ENCODE results near the gene BCL7A. TPM values are rescaled to one million over a fixed set of nuclear protein-coding genes. Genes with fewer than 3 reads are reported as not detected.
A peak's percentile ranks its signal among the peaks of the same experiment; 100 is the strongest.

Gene BCL7A
- total RNA-seq, 4 donors from 2014 or later, result 15.9 to 30.9 (median 22.7) TPM

DNA sequence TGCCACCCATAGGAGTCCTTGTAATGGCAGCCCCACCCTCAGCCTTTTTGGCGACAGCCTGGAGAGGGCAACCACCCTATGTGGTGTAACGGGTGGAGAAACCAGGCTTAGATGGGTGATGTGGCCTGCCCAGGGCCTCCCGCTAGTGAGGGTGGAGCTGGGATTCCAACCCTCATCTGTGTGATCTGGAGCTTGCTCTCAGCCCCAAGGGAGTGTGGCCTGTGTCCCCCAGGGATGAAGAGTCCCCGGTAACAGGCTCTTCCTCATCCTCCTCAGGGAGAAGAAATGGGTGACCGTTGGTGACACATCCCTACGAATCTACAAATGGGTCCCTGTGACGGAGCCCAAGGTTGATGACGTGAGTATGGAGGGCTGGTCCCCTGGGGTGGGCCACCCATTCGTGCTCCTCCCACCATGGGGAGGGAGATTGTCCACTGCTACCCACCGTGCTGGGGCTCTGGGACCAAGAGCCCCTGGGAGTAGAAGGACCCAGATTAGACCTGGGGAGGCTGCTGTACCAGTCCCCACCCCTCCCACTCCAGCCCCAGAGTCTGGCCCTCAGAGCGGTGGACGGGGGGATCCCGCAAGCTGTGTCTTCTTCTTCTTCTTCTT, 8.8 kb downstream of the BCL7A start:
- H3K27ac ChIP-seq, result peak overlapping the region; percentile 57
- H3K27me3 ChIP-seq, result no peaks in the 10 kb centered on the region
- WGBS, result 98% methylated on average over 10 of the region's 13 CpGs
- TF ChIP-seq POLR2A (IDR thresholded peaks at IDR 0.05) (no peak), POLR2AphosphoS5 (IDR thresholded peaks at IDR 0.05) (no peak), EP300 (IDR thresholded peaks at IDR 0.05) (no peak)
- TF ChIP-seq, protein P1, sequence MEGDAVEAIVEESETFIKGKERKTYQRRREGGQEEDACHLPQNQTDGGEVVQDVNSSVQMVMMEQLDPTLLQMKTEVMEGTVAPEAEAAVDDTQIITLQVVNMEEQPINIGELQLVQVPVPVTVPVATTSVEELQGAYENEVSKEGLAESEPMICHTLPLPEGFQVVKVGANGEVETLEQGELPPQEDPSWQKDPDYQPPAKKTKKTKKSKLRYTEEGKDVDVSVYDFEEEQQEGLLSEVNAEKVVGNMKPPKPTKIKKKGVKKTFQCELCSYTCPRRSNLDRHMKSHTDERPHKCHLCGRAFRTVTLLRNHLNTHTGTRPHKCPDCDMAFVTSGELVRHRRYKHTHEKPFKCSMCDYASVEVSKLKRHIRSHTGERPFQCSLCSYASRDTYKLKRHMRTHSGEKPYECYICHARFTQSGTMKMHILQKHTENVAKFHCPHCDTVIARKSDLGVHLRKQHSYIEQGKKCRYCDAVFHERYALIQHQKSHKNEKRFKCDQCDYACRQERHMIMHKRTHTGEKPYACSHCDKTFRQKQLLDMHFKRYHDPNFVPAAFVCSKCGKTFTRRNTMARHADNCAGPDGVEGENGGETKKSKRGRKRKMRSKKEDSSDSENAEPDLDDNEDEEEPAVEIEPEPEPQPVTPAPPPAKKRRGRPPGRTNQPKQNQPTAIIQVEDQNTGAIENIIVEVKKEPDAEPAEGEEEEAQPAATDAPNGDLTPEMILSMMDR (IDR thresholded peaks at IDR 0.05), result no peak
- no peak for DNase-seq (ENCODE audit: low spot score in 2 of 2)
- H3K36me3 ChIP-seq, result no peaks in the 10 kb centered on the region
- H3K4me3 ChIP-seq, result no peak overlapping the region
- no peaks in the 10 kb centered on the region for H3K9me3 ChIP-seq
- peaks cover 45% of the 10 kb centered on the region for H3K4me1 ChIP-seq

DNA sequence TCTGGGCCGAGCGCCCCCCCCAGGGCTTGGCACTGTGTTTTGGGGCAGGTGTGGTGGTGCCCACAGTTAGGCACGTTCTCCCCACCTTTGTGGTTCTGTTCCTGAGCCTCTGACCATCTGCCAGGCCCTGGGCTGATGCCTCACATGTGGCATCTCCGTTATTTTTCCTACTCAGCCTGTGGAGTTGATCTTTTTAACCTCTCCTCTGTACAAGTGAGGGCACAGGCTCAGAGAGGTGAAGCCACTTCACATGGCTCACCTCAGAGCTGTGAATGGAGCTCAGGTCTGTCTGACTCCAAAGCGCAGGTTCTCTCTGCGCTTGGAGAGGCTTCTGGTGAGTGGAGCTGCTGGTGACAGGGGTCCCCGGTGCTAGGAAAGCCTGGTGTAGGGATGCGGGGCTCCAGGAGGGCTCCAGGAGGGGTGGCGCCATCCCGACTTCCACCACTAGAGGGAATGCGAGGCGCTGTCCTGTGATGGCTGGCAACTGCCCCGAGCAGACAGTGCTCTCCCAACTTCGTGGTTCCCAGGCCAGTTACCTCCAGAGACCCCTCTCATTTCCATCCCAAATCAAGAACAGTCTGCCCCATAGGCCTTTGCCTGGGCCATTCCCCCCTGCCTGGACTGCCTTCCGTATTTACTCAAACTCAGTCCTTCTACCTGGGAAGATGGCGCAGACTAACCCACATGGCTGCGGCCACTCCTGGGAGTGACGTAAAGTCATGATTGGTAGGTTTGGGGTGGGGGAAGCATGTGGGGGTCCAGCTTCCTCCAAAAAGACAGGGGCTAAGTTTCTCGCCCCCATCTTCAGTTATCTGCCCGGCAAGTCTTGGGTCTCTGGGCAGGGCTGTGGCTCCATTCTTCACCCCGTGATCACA, 9.9 kb downstream of the BCL7A start:
- DNase-seq (ENCODE audit: low spot score in 2 of 2), result no peak
- WGBS, result 79% methylated on average over 14 of the region's 21 CpGs
- Histone ChIP-seq H3K27me3 (no peaks in the 10 kb centered on the region), H3K4me3 (no peak overlapping the region), H3K27ac (no peak overlapping the region), H3K36me3 (peaks cover 5% of the 10 kb centered on the region), H3K9me3 (no peaks in the 10 kb centered on the region), H3K4me1 (peaks cover 47% of the 10 kb centered on the region)
- TF ChIP-seq, protein P1 (IDR thresholded peaks at IDR 0.05), result peak in 1 of 2 donors; percentile 70
- TF ChIP-seq EP300 (IDR thresholded peaks at IDR 0.05) (no peak), POLR2AphosphoS5 (IDR thresholded peaks at IDR 0.05) (no peak), POLR2A (IDR thresholded peaks at IDR 0.05) (no peak)

DNA sequence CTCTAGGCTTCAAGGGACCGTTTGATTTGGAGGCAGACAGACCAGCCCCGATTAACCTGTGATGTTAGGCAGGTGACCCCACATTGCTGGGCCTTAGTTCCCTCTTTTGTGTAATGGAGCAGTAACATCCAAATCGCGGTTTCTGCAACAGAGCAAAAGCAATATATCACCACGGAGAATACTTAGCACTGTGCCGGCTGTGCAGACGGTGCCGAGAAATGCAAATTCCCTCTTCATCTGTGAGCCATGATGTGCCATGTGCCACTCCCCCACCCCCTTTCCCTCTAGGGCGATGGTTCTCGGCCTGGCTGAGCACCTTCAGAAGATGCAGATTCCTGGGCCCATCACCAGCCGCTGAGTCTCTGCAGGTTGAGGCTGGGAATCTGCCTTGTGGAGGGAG, 10.9 kb downstream of the BCL7A start:
- TF ChIP-seq, protein P1 (IDR thresholded peaks at IDR 0.05), result no peak
- TF ChIP-seq POLR2AphosphoS5 (IDR thresholded peaks at IDR 0.05) (no peak), EP300 (IDR thresholded peaks at IDR 0.05) (no peak), POLR2A (IDR thresholded peaks at IDR 0.05) (no peak)
- H3K36me3 ChIP-seq, result peaks cover 5% of the 10 kb centered on the region
- no peaks in the 10 kb centered on the region for H3K9me3 ChIP-seq
- H3K4me1 ChIP-seq, result peaks cover 39% of the 10 kb centered on the region
- no peak overlapping the region for H3K4me3 ChIP-seq
- H3K27me3 ChIP-seq, result no peaks in the 10 kb centered on the region
- 90% methylated on average over 11 of the region's 11 CpGs for whole genome bisulfite sequencing
- no peak for DNase-seq (ENCODE audit: low spot score in 2 of 2)
- H3K27ac ChIP-seq, result no peak overlapping the region

DNA sequence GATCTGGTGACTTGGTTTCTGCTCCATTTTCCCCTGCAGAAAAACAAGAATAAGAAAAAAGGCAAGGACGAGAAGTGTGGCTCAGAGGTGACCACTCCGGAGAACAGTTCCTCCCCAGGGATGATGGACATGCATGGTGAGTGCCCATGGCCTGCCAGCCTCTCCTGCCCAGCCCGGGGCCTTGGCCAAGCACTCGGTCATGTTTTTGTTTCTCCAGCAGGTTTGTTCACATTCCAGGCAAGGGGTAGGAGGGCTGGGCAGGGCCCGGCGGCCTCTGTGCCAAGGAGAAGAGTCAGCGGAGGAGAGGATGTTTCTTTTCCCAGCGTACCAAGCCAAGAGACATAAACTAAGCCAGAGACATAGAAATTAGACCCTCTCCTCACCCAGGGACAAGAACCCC, 13.6 kb downstream of the BCL7A start:
- 62% methylated on average over 8 of the region's 8 CpGs for WGBS
- H3K4me3 ChIP-seq, result no peak overlapping the region
- DNase-seq (ENCODE audit: low spot score in 2 of 2), result no peak
- TF ChIP-seq POLR2AphosphoS5 (IDR thresholded peaks at IDR 0.05), result peak in 1 of 3 donors; percentile 17
- no peak for TF ChIP-seq POLR2A (IDR thresholded peaks at IDR 0.05)
- no peak for TF ChIP-seq EP300 (IDR thresholded peaks at IDR 0.05)
- TF ChIP-seq, protein P1 (IDR thresholded peaks at IDR 0.05), result no peak
- H3K4me1 ChIP-seq, result peaks cover 17% of the 10 kb centered on the region
- no peaks in the 10 kb centered on the region for H3K27me3 ChIP-seq
- H3K36me3 ChIP-seq, result peaks cover 14% of the 10 kb centered on the region
- peak overlapping the region; percentile 60 for H3K27ac ChIP-seq
- no peaks in the 10 kb centered on the region for H3K9me3 ChIP-seq

DNA sequence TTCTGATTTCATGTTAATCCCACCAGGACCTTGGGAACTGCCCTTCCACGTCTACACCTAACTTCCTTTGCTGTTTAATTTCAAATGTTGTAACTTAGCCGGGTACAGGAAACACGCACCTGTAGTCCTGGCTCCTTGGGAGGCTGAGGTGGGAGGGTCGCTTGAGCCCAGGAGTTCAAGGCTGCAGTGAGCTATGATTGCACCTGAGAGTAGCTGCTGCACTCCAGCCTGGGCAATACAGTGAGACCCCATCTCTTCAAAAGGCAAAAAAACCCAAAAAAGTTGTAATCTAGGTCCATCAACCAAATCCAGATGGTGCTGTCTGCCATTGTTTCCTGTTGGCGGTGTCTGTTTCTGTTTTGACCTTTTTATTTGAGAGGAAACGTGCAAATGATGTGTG, 14.5 kb downstream of the BCL7A start:
- WGBS, result 83% methylated on average over 6 of the region's 6 CpGs
- peaks cover 15% of the 10 kb centered on the region for H3K4me1 ChIP-seq
- no peak overlapping the region for H3K4me3 ChIP-seq
- H3K9me3 ChIP-seq, result no peaks in the 10 kb centered on the region
- H3K27me3 ChIP-seq, result no peaks in the 10 kb centered on the region
- peaks cover 14% of the 10 kb centered on the region for H3K36me3 ChIP-seq
- TF ChIP-seq POLR2AphosphoS5 (IDR thresholded peaks at IDR 0.05) (no peak), EP300 (IDR thresholded peaks at IDR 0.05) (no peak), POLR2A (IDR thresholded peaks at IDR 0.05) (no peak)
- TF ChIP-seq, protein P1 (IDR thresholded peaks at IDR 0.05), result no peak
- H3K27ac ChIP-seq, result peak overlapping the region; percentile 60
- DNase-seq (ENCODE audit: low spot score in 2 of 2), result no peak

Data from suprapubic skin (tissue), 4 donors.